ENCODE results near the gene LGALS3BP. TPM values are rescaled to one million over a fixed set of nuclear protein-coding genes. Genes with fewer than 3 reads are reported as not detected.
A peak's percentile ranks its signal among the peaks of the same experiment; 100 is the strongest.

LGALS3BP gene
- total and polyA plus RNA-seq, 2 of the 13 experiments (the other 11 are each of a cell fraction or from before 2014, with no cell fraction given), result 137 to 332 TPM

GRCh38 chr17:79009397-79010303 is 29.9 kb upstream of the LGALS3BP start, which contains the start of gene CANT1 (continued):
- no peak for TF ChIP-seq PLSCR1 (CRISPR knock-in tag; IDR thresholded peaks at IDR 0.05; ENCODE audit: borderline replicate concordance)
- no peak for TF ChIP-seq CEBPB (IDR thresholded peaks at IDR 0.05; ENCODE audit: borderline replicate concordance, low read depth, low read length)
- peak; percentile 26 for TF ChIP-seq SRSF1 (optimal IDR thresholded peaks at IDR 0.05; ENCODE audit: low read depth, low read length)
- TF ChIP-seq ZFYVE20 (CRISPR knock-in tag; IDR thresholded peaks at IDR 0.05; ENCODE audit: borderline replicate concordance, low read depth), result no peak
- TF ChIP-seq HNF1A (IDR thresholded peaks at IDR 0.05; ENCODE audit: low read depth), result no peak
- no peak for TF ChIP-seq HNF1A (CRISPR knock-in tag; IDR thresholded peaks at IDR 0.05; ENCODE audit: borderline replicate concordance)
- peak; percentile 89 for TF ChIP-seq SPEN (CRISPR knock-in tag; IDR thresholded peaks at IDR 0.05; ENCODE audit: low read depth)
- TF ChIP-seq E2F5 (CRISPR knock-in tag; conservative IDR thresholded peaks at IDR 0.05), result peak; percentile 74; the same call in 1 of the 2 replicates
- no peak for TF ChIP-seq GFI1 (CRISPR knock-in tag; IDR thresholded peaks at IDR 0.05; ENCODE audit: borderline replicate concordance)
- no peak for TF ChIP-seq TSC22D2 (CRISPR knock-in tag; IDR thresholded peaks at IDR 0.05; ENCODE audit: borderline replicate concordance)
- TF ChIP-seq KDM5B (CRISPR knock-in tag; IDR thresholded peaks at IDR 0.05; ENCODE audit: borderline replicate concordance), result peak; percentile 86; the same call in 1 of the 2 replicates
- no peak for TF ChIP-seq ATRX (CRISPR knock-in tag; IDR thresholded peaks at IDR 0.05; ENCODE audit: borderline replicate concordance)
- TF ChIP-seq ZNF20 (CRISPR knock-in tag; IDR thresholded peaks at IDR 0.05), result no peak
- TF ChIP-seq ZNF567 (CRISPR knock-in tag; IDR thresholded peaks at IDR 0.05; ENCODE audit: borderline replicate concordance), result 0 out of 2 replicates have a peak, but pooled peaks have one; percentile 19
- TF ChIP-seq IRF2 (CRISPR knock-in tag; IDR thresholded peaks at IDR 0.05), result peak; percentile 79; the same call in 1 of the 2 replicates
- no peak for TF ChIP-seq AGO2 (optimal IDR thresholded peaks at IDR 0.05; ENCODE audit: low read depth, low read length)
- TF ChIP-seq THAP8 (CRISPR knock-in tag; IDR thresholded peaks at IDR 0.05; ENCODE audit: borderline replicate concordance), result no peak; the same call in 1 of the 2 replicates
- TF ChIP-seq NR3C1 (CRISPR knock-in tag; IDR thresholded peaks at IDR 0.05), result no peak
- TF ChIP-seq ZNF432 (CRISPR knock-in tag; IDR thresholded peaks at IDR 0.05; ENCODE audit: borderline replicate concordance), result no peak
- no peak for TF ChIP-seq HNF4G (IDR thresholded peaks at IDR 0.05; ENCODE audit: borderline replicate concordance, low read depth, low read length)
- no peak for TF ChIP-seq HNF4G (CRISPR knock-in tag; IDR thresholded peaks at IDR 0.05; ENCODE audit: borderline replicate concordance, low read depth)
- TF ChIP-seq RORA (CRISPR knock-in tag; IDR thresholded peaks at IDR 0.05), result no peak

Measured in HepG2 (cell line).